Measurements from ENCODE around the gene SETD6. TPM values are rescaled to one million over a fixed set of nuclear protein-coding genes. Genes with fewer than 3 reads are reported as not detected.
A peak's percentile ranks its signal among the peaks of the same experiment; 100 is the strongest.

Gene SETD6, protein sequence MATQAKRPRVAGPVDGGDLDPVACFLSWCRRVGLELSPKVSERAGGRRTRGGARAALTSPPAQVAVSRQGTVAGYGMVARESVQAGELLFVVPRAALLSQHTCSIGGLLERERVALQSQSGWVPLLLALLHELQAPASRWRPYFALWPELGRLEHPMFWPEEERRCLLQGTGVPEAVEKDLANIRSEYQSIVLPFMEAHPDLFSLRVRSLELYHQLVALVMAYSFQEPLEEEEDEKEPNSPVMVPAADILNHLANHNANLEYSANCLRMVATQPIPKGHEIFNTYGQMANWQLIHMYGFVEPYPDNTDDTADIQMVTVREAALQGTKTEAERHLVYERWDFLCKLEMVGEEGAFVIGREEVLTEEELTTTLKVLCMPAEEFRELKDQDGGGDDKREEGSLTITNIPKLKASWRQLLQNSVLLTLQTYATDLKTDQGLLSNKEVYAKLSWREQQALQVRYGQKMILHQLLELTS
- 0.23 and 0.26 TPM in 2 replicates for total RNA-seq (2014; rRNA removed; shearing (Covaris generic))

DNA sequence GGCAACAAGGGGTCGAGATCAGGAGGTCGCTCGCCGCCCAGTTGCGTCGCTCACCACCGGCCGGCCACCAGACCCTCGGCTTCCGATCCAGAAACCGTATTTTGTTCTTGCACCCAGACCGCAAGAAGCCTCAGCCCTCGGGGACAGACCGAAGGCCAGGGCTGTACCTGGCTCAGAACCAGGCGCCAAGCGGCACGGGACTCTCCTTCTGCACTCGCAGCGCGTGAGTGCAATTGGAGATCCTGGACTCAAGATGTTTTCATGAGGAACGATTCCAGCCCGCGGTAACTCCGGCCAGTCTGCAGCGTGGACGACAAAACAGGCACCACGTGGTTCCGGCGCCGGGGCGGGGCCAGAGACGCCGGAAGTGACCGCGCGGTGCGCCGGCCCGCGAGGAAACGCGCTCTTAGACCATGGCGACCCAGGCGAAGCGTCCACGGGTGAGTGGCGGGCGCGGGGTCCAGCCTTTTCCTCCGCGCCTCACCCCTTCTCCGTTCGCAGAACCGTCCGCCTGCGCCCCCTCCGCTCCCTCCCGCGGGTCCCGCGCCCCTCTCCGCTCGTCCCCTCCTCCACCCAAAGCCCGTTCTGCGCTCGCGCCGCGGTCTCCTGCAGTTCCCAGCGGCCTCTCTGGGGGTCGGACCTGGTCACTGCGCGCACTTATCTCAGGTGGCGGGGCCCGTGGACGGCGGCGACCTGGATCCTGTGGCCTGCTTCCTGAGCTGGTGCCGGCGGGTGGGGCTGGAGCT, at the start of gene SETD6:
TSS of gene SETD6 (plus strand) at position 393 of the 746 bp plus-strand sequence. CDS start at position 414, 21 bp downstream.
- DNase-seq = no peak
- no peaks in the 10 kb centered on the region for H3K9me3 ChIP-seq (replicated peaks)
- peaks cover 55% of the 10 kb centered on the region for H3K36me3 ChIP-seq
- H3K27ac ChIP-seq = no peak within 1 kb of the TSS
- H3K4me3 ChIP-seq = no peak within 1 kb of the TSS
- no peaks in the 10 kb centered on the region for H3K27me3 ChIP-seq
- H3K4me1 ChIP-seq = no peaks in the 10 kb centered on the region; the same call in 1 of the 2 replicates

DNA sequence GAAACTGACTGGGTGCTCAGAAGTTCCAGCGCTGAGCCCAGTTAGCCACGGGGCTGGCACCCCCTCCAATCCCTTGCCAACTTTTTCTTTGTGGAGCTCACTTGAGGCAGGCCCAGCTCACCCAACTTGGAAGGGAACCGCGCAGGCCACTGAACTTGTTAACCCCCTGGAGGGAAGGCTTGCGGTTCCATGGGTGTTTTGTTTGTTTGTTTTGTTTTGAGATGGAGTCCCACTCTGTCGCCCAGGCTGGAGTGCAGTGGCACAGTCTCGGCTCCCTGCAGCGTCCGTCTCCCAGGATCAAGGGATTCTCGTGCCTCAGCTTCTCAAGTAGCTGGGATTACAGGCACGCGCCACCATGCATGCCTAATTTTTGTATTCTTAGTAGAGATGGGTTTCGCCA, 49.5 kb upstream of the SETD6 start:
- H3K27me3 ChIP-seq = peaks cover 13% of the 10 kb centered on the region
- H3K27ac ChIP-seq = no peak overlapping the region
- DNase-seq = no peak
- no peaks in the 10 kb centered on the region for H3K36me3 ChIP-seq
- H3K9me3 ChIP-seq (replicated peaks) = no peaks in the 10 kb centered on the region
- H3K4me1 ChIP-seq = no peaks in the 10 kb centered on the region
- H3K4me3 ChIP-seq = no peak overlapping the region

GRCh38 chr16:58466396-58466795, 48.9 kb upstream of the SETD6 start:
- DNase-seq = no peak
- H3K27ac ChIP-seq = no peak overlapping the region
- H3K27me3 ChIP-seq = peaks cover 9% of the 10 kb centered on the region

DNA sequence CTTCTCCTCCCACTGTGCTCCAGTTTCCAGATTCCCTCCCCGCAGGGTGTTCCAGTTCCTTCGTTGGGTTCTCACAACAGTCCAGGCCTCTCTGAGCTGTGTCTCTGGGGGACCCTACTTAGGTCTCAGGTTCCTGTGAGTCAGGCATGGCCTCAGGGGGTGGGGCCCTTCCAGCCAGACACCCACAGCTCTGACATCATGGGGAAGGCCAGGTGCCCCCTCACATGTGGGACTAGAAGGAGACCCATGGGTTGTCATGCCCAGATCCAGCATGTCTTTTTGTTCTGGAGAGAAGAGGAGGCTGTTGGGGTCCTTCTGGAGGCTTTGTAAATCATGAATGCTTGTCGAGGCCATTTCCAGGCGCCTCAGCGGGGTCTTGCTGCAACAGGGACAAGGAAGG, 47.4 kb upstream of the SETD6 start:
- H3K4me1 ChIP-seq = peaks cover 4% of the 10 kb centered on the region
- H3K27me3 ChIP-seq = peaks cover 8% of the 10 kb centered on the region
- no peaks in the 10 kb centered on the region for H3K9me3 ChIP-seq (replicated peaks)
- no peak overlapping the region for H3K4me3 ChIP-seq
- DNase-seq = peak in 1 of 2 experiments; percentile 15
- no peaks in the 10 kb centered on the region for H3K36me3 ChIP-seq
- no peak overlapping the region for H3K27ac ChIP-seq

More at GRCh38 chr16:58466396-58466795, 48.9 kb upstream of the SETD6 start:
- Histone ChIP-seq H3K4me1 (peaks cover 2% of the 10 kb centered on the region), H3K36me3 (no peaks in the 10 kb centered on the region), H3K9me3 (replicated peaks) (no peaks in the 10 kb centered on the region), H3K4me3 (no peak overlapping the region)

DNA sequence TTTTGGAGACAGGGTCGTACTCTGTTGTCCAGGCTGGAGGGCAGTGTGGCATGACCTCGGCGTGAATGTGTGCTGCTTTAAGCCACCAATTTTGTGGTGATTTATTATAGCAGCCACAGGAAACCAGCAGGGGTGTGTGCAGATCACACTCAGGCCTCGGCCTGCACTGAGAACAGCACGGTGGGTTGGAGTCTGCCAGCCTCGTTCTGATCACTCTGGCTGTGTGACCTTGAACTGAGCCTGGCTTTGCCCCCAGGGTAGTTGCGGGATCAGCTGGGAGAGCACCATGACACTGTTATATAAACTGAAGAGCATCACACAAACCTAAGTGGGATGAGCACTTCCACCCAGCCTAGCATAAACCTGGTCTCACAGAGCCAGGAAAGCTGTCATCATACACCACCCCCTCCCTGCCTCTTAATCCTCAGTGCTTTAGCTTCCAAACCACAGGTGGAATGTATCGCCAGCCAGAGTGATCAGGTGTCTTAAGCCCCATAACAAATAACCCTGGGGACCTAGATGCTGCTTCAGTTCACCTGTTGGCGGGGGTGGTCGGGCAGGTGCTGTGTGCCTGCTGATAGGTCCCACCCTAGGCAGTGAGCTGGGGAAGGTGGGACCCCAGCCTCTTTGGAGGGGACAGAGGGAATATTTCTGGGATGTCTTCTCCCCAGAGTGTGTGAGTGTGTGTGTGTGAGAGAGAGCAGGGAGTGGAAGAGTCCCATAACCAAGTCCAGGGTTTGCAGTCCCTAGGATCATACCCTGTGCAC, 43.9 kb upstream of the SETD6 start:
- Histone ChIP-seq H3K4me3 (no peak overlapping the region), H3K27me3 (peaks cover 8% of the 10 kb centered on the region), H3K4me1 (peaks cover 4% of the 10 kb centered on the region), H3K9me3 (replicated peaks) (no peaks in the 10 kb centered on the region), H3K36me3 (no peaks in the 10 kb centered on the region), H3K27ac (no peak overlapping the region)
- DNase-seq = peak in 1 of 2 experiments; percentile 53

DNA sequence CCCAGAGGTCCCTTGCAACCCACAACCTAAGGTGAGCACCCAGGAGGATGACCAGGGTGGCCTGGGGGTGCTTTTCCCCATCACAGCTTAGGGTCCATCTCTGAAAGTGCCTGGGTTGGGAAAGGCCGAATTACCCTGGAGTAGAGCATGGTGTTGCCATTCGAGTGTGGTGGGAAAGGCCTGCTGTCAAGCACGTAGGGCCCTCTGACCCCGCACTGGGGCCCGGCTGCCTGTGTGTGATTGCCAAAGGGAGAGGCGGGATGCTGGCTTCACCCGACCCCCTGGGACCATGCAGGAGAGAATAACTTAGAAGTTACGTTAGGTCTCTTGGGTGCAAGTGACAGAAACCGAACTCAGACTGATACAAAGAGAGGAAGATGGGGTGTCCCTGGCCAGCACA, 43.1 kb upstream of the SETD6 start:
- Histone ChIP-seq H3K27me3 (peaks cover 8% of the 10 kb centered on the region), H3K9me3 (replicated peaks) (no peaks in the 10 kb centered on the region), H3K36me3 (no peaks in the 10 kb centered on the region)

GRCh38 chr16:58472827-58473226, 42.5 kb upstream of the SETD6 start:
- Histone ChIP-seq H3K9me3 (replicated peaks) (no peaks in the 10 kb centered on the region), H3K27me3 (peaks cover 8% of the 10 kb centered on the region), H3K36me3 (no peaks in the 10 kb centered on the region), H3K27ac (no peak overlapping the region), H3K4me3 (no peak overlapping the region), H3K4me1 (peaks cover 4% of the 10 kb centered on the region)
- no peak for DNase-seq

More for the DNA sequence above, 43.1 kb upstream of the SETD6 start:
- no peak for DNase-seq
- Histone ChIP-seq H3K4me3 (no peak overlapping the region), H3K4me1 (peaks cover 4% of the 10 kb centered on the region), H3K27ac (no peak overlapping the region)

DNA sequence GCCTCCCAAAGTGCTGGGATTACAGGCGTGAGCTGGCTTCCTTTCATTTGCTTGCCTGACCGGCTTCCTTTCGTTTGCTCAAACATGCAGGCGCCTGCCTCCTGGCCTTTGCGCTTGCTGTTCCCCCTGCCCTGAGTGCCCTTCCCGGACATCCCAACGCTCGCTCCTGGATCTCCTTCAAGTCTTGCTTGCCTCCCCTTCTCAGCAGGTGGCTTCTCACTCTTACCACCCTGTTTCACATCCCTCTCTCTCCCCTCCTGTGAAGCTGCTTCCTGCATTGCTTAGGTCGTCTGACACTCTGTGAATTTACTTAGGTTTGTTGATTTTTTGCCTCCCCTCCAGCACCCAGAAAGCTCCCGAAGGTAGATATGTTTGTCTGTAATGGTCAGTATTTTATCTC, 41.0 kb upstream of the SETD6 start:
- Histone ChIP-seq H3K27ac (no peak overlapping the region), H3K4me3 (no peak overlapping the region), H3K9me3 (replicated peaks) (no peaks in the 10 kb centered on the region), H3K36me3 (no peaks in the 10 kb centered on the region), H3K27me3 (peaks cover 4% of the 10 kb centered on the region; the same call in 1 of the 2 replicates), H3K4me1 (peaks cover 4% of the 10 kb centered on the region)
- DNase-seq = no peak

GRCh38 chr16:58475091-58475619, 40.2 kb upstream of the SETD6 start:
- no peaks in the 10 kb centered on the region for H3K9me3 ChIP-seq (replicated peaks)
- no peak overlapping the region for H3K4me3 ChIP-seq

DNA sequence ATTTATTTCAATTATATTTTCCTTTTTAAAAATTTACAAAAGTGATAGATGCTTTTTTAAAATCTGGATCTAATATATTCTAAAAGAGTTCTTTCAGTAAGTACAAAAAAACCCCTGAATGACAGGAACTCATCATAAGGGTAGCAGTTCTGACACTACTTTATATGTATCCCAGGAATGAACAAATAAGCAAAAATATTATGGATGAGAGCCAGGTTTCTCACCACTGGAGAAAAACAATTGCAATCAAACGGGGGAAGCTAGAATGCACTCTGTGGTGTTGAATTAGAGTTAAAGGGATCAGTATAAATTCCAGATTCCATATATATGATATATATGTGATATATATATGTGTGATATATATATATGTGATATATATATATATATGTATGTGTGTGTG, 38.5 kb upstream of the SETD6 start:
- Histone ChIP-seq H3K4me1 (no peaks in the 10 kb centered on the region), H3K9me3 (replicated peaks) (no peaks in the 10 kb centered on the region), H3K27me3 (peaks cover 9% of the 10 kb centered on the region; the same call in 1 of the 2 replicates), H3K36me3 (no peaks in the 10 kb centered on the region), H3K4me3 (no peak overlapping the region), H3K27ac (no peak overlapping the region)
- no peak for DNase-seq

More at GRCh38 chr16:58475091-58475619, 40.2 kb upstream of the SETD6 start:
- Histone ChIP-seq H3K27ac (no peak overlapping the region), H3K4me1 (peaks cover 4% of the 10 kb centered on the region), H3K36me3 (no peaks in the 10 kb centered on the region), H3K27me3 (peaks cover 9% of the 10 kb centered on the region; the same call in 1 of the 2 replicates)
- no peak for DNase-seq

DNA sequence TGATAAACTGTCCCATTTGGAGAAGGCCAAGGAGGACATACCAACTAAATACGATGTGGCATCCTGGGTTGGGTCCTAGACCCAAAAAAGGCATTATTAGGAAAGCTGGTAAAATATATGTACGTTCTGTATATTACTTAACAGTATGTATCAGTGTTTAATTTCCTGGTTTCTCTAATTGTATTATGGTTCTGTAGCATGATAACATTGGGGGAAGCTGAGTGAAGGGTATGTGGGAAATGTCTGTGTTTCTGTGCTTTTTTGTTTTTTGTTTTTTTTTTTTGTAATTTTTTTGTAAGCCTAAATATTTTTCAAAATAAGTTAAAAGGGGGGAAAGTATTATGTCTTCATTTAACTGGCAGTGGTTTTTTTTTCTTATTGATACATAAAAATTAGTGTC, 36.9 kb upstream of the SETD6 start:
- no peak for DNase-seq
- no peak overlapping the region for H3K4me3 ChIP-seq
- H3K27ac ChIP-seq = no peak overlapping the region
- peaks cover 5% of the 10 kb centered on the region; the same call in 1 of the 2 replicates for H3K27me3 ChIP-seq
- no peaks in the 10 kb centered on the region for H3K9me3 ChIP-seq (replicated peaks)
- no peaks in the 10 kb centered on the region for H3K36me3 ChIP-seq
- H3K4me1 ChIP-seq = no peaks in the 10 kb centered on the region

GRCh38 chr16:58481226-58481869, 34.0 kb upstream of the SETD6 start:
- no peaks in the 10 kb centered on the region for H3K9me3 ChIP-seq (replicated peaks)
- H3K27me3 ChIP-seq = peaks cover 11% of the 10 kb centered on the region
- no peaks in the 10 kb centered on the region for H3K36me3 ChIP-seq
- no peaks in the 10 kb centered on the region for H3K4me1 ChIP-seq
- H3K4me3 ChIP-seq = no peak overlapping the region
- no peak for DNase-seq
- no peak overlapping the region for H3K27ac ChIP-seq

- no peaks in the 10 kb centered on the region for H3K9me3 ChIP-seq (replicated peaks)
Observed at GRCh38 chr16:58481931-58482330, 33.4 kb upstream of the SETD6 start.

More at GRCh38 chr16:58481931-58482330, 33.4 kb upstream of the SETD6 start:
- no peaks in the 10 kb centered on the region for H3K36me3 ChIP-seq
- no peaks in the 10 kb centered on the region for H3K4me1 ChIP-seq
- peaks cover 11% of the 10 kb centered on the region for H3K27me3 ChIP-seq
- no peak overlapping the region for H3K4me3 ChIP-seq
- no peak for DNase-seq
- H3K27ac ChIP-seq = no peak overlapping the region

Data from SJCRH30 (cell line).